Liver (tissue), 9 donors: ENCODE measurements around the gene CABYR. TPM values are rescaled to one million over a fixed set of nuclear protein-coding genes. Genes with fewer than 3 reads are reported as not detected.

Experiments used
- DNase-seq: peaks from one replicate; pipeline ENCODE4 v3.0.0-alpha.2; 2017; ENCODE audit warnings: low spot score
- H3K27ac ChIP-seq, 2 donors: one replicate each; pipeline ENCODE4 v1.7.0; 2013; ENCODE audit warnings: inconsistent platforms in 2 of 2, low read length in 2 of 2, control low read depth in 1 of 2, low read depth in 1 of 2, mild to moderate bottlenecking in 1 of 2
- H3K27me3 ChIP-seq, 4 donors: one replicate each; pipeline versions ENCODE4 v1.6.1 to v1.7.0; 2013; ENCODE audit warnings: low read length in 3 of 4, inconsistent platforms in 1 of 4, mild to moderate bottlenecking in 1 of 4, moderate library complexity in 1 of 4; ENCODE audit not compliant: control insufficient read depth in 4 of 4, insufficient read depth in 4 of 4
- H3K36me3 ChIP-seq, 4 donors: one replicate each; pipeline versions ENCODE4 v1.6.1 to v1.7.0; 2013; ENCODE audit warnings: low read length in 3 of 4, mild to moderate bottlenecking in 3 of 4, low read depth in 1 of 4, moderate library complexity in 1 of 4; ENCODE audit not compliant: control insufficient read depth in 4 of 4, insufficient read depth in 3 of 4
- H3K4me1 ChIP-seq, 4 donors: one replicate each; pipeline versions ENCODE4 v1.6.1 to v1.7.0; 2013; ENCODE audit warnings: low read length in 3 of 4, mild to moderate bottlenecking in 3 of 4, moderate library complexity in 1 of 4; ENCODE audit not compliant: control insufficient read depth in 4 of 4, insufficient read depth in 4 of 4
- H3K4me3 ChIP-seq, 3 donors: one replicate each; pipeline versions ENCODE4 v1.6.1 to v1.7.0; 2013; ENCODE audit warnings: low read length in 3 of 3, control low read depth in 1 of 3, low read depth in 1 of 3, mild to moderate bottlenecking in 1 of 3
- H3K9ac ChIP-seq, 2 donors: one replicate each; pipeline ENCODE4 v1.7.0; 2013; ENCODE audit warnings: low read length in 2 of 2, mild to moderate bottlenecking in 2 of 2, moderate library complexity in 2 of 2, control low read depth in 1 of 2, low read depth in 1 of 2
- H3K9me3 ChIP-seq, 4 donors: one replicate each; pipeline versions ENCODE4 v1.6.1 to v1.7.0; 2013; ENCODE audit warnings: low read length in 3 of 4; ENCODE audit not compliant: control insufficient read depth in 4 of 4
- ATF3 ChIP-seq: IDR thresholded peaks from 2 replicates; pipeline ENCODE4 v1.6.1; 2016; ENCODE audit warnings: antibody characterized with exemption
- CTCF ChIP-seq: fragments of 150-350 bp; IDR thresholded peaks from 2 replicates; pipeline ENCODE4 v1.5.1; 2017; ENCODE audit warnings: improper control_type of control experiment, low read depth, low read length; ENCODE audit not compliant: missing input control
- EGR1 ChIP-seq, 2 donors: IDR thresholded peaks; 2 replicates each; pipeline ENCODE4 v1.6.1; 2016 to 2018; ENCODE audit warnings: antibody characterized with exemption in 2 of 2, low read depth in 2 of 2
- FOXA2 ChIP-seq: IDR thresholded peaks from 2 replicates; pipeline ENCODE4 v1.6.1; 2016; ENCODE audit warnings: antibody characterized with exemption
- HNF4A ChIP-seq, 2 donors: conservative IDR thresholded peaks; 2 replicates each; pipeline ENCODE4 v1.6.1; 2016; ENCODE audit warnings: antibody characterized with exemption in 2 of 2, mild to moderate bottlenecking in 2 of 2
- HNF4G ChIP-seq: IDR thresholded peaks from 2 replicates; pipeline ENCODE4 v1.6.1; 2016; ENCODE audit warnings: antibody characterized with exemption
- JUND ChIP-seq, 2 donors: IDR thresholded peaks; 2 replicates each; pipeline ENCODE4 v1.6.1; 2016; ENCODE audit warnings: antibody characterized with exemption in 2 of 2
- RAD21 ChIP-seq, 2 donors: IDR thresholded peaks; 2 replicates each; pipeline ENCODE4 v1.6.1; 2016; ENCODE audit warnings: antibody characterized with exemption in 2 of 2, mild to moderate bottlenecking in 2 of 2
- RXRA ChIP-seq, 2 donors: IDR thresholded peaks; 2 replicates each; pipeline ENCODE4 v1.6.1; 2017 to 2018; ENCODE audit warnings: antibody characterized with exemption in 2 of 2, mild to moderate bottlenecking in 1 of 2
- SP1 ChIP-seq: IDR thresholded peaks from 2 replicates; pipeline ENCODE4 v1.6.1; 2018; ENCODE audit warnings: antibody characterized with exemption, mild to moderate bottlenecking
- TAF1 ChIP-seq: conservative IDR thresholded peaks from 2 replicates; pipeline ENCODE4 v1.6.1; 2016; ENCODE audit warnings: antibody characterized with exemption, mild to moderate bottlenecking
- YY1 ChIP-seq: IDR thresholded peaks from 2 replicates; pipeline ENCODE4 v1.6.1; 2016; ENCODE audit warnings: antibody characterized with exemption, mild to moderate bottlenecking
- ZBTB33 ChIP-seq: IDR thresholded peaks from 2 replicates; pipeline ENCODE4 v1.6.1; 2016; ENCODE audit warnings: antibody characterized with exemption
- WGBS: extraction: QIAGEN DNeasy Blood & Tissue Kit; methylation state at CpG from one replicate; pipeline ENCODE4 v1.1.7; 2013; 5-methylcytosine and 5-hydroxymethylcytosine counted together
- polyA plus RNA-seq, 2 donors: library from polyadenylated mRNA; stranded (reverse) in 1 of 2; unstranded in 1 of 2; fragments of 200-250 nt in 1 of 2; fragments of >200 nt in 1 of 2; fragmentation: Nextera tagmentation in 1 of 2; extraction: Ambion mirVana in 1 of 2; gene quantifications; one replicate each; pipeline versions ENCODE4 v1.2.1 to v1.2.3, GENCODE V29; 2013 to 2015
- total RNA-seq, 2 donors: library from RNA; depleted of rRNA; stranded (reverse); fragments of >200 nt; gene quantifications; one replicate each; pipeline ENCODE4 v1.2.3, GENCODE V29; 2014
- donor health status: healthy.
- donor health status: healthy.
- donor health status: healthy.
- donor health status: healthy.
- donor health status: healthy.

Gene CABYR
- total and polyA plus RNA-seq, 4 donors, result 0.19 to 0.67 (median 0.32) TPM

DNA sequence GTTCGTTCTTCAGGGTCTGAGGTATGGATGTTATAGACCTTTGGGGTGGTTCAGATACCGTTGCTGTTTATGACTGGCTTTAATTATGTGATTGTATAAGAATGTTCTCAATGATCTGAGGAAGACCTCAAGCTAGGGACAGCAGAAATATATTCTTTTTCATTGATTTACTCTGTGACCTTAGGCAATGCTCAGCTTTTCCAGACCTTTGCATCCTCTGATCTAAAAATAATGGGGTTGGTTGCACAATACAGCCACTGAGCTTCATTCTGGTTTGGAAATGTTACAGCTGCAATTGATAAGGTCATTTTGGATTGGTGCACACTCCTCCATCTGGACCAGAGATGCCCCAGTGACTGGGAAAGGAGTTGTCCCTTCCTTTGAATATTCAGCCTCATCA lies 17.2 kb upstream of the CABYR start (continued):
- TF ChIP-seq EGR1 (IDR thresholded peaks at IDR 0.05; ENCODE audit: low read depth in 2 of 2) (peak in 1 of 2 donors; percentile 77), HNF4G (peak; percentile 33)

GRCh38 chr18:24126155-24126961 lies 12.5 kb upstream of the CABYR start:
- WGBS, result 52% methylated on average over 3 of the region's 3 CpGs
- Histone ChIP-seq H3K36me3 (peaks cover 11 to 67% (median 61%) of the 10 kb centered on the region in 4 donors), H3K9me3 (no peaks in the 10 kb centered on the region), H3K4me3 (no peak overlapping the region), H3K9ac (no peak overlapping the region), H3K4me1 (peaks cover 0 to 7% (median 2%) of the 10 kb centered on the region in 4 donors), H3K27ac (no peak overlapping the region), H3K27me3 (no peaks in the 10 kb centered on the region)
- TF ChIP-seq JUND (IDR thresholded peaks at IDR 0.05), result no peak
- no peak for TF ChIP-seq FOXA2
- TF ChIP-seq HNF4A (conservative IDR thresholded peaks at IDR 0.05), result no peak
- no peak for TF ChIP-seq RXRA (IDR thresholded peaks at IDR 0.05)
- TF ChIP-seq ATF3, result no peak
- TF ChIP-seq RAD21 (IDR thresholded peaks at IDR 0.05), result no peak
- no peak for TF ChIP-seq TAF1
- no peak for TF ChIP-seq HNF4G
- no peak for DNase-seq

DNA sequence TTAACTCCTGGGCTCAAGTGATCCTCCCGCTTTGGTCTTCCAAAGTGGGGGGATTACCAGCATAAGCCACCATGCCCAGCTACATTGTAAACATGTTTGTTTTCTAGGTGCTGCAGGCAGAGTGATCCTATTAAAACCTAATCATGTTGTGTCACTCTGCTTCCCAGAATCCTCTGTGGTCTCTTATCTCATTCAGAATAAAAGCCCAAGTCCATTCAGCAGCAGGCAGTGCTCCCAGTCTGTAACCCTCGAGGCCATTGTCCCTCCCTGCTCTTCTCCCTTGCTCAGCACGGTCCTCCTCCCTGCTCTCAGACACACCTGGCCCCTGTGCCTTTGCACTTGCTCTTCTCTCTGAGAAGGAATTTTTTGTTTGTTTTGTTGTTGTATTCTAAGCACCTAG lies 11.1 kb upstream of the CABYR start:
- no peak for DNase-seq

DNA sequence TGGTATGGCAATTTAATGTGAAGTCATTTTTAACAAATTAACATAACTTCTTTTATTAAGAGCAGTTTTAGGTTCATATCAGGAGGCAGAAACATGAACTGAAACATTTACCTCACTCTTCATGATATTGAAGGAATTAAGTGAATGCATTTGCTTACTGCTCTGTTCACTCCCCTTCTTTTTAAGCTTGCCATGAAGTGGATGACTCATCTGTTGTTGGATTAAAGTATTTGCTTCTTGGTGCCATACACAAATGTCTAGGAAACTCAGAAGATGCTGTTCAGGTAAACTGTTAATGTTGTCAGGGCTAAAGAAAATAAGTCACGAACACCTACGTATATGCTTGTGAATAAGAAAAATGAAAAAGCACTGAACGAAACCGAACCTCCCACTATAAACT lies 10.2 kb upstream of the CABYR start:
- Histone ChIP-seq H3K4me1 (no peaks in the 10 kb centered on the region), H3K27me3 (no peaks in the 10 kb centered on the region), H3K9me3 (no peaks in the 10 kb centered on the region), H3K27ac (no peak overlapping the region), H3K36me3 (peaks cover 12 to 78% (median 68%) of the 10 kb centered on the region in 4 donors), H3K4me3 (no peak overlapping the region), H3K9ac (no peak overlapping the region)
- DNase-seq, result no peak
- 88% methylated on average over 4 of the region's 4 CpGs for WGBS
- TF ChIP-seq JUND (IDR thresholded peaks at IDR 0.05) (no peak), CTCF (no peak), FOXA2 (no peak), HNF4A (conservative IDR thresholded peaks at IDR 0.05) (no peak), ZBTB33 (no peak), RAD21 (IDR thresholded peaks at IDR 0.05) (no peak), HNF4G (no peak), YY1 (no peak)

More for the DNA sequence above, 11.1 kb upstream of the CABYR start:
- no peak for TF ChIP-seq SP1
- TF ChIP-seq RXRA (IDR thresholded peaks at IDR 0.05), result peak in 1 of 2 donors; percentile 8
- Histone ChIP-seq H3K9ac (no peak overlapping the region), H3K27me3 (no peaks in the 10 kb centered on the region), H3K27ac (no peak overlapping the region), H3K9me3 (no peaks in the 10 kb centered on the region), H3K36me3 (peaks cover 12 to 73% (median 65%) of the 10 kb centered on the region in 4 donors), H3K4me1 (no peaks in the 10 kb centered on the region), H3K4me3 (no peak overlapping the region)
- WGBS, result 66% methylated on average over 3 of the region's 3 CpGs
